NCI-H146 treated with DMSO at 0.1 percent for 48 hours (cell line): ENCODE data around the gene TLK2.
"Not testable (repeated sequence)": the region's sequence is repeated elsewhere in the genome, so short reads cannot be mapped to it uniquely, and the experiment has no call there.

Experiments
- DNase-seq: peaks from one replicate; lab custom pipeline; 2025; ENCODE audit not compliant: unreplicated experiment; lab: John Stamatoyannopoulos, UW

TLK2 gene

DNA sequence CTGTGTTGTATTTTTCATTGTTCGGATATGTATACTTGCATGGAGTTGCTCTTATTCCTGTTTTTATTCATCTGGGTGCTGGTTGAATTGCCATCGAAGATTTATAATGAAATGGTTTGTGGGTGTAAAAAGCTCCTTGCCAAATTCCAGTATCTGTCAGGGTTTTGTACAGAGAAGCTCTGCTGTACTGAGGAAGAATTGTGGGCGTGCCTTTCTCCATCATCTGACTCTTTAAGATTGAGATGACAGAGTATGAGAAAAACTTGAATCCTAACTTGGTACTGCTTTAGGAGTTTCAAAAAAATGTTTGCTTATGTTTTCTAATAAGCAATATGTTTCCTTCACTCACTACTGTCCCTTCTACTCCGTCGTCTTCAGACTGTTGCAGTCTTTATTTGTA lies 78.9 kb downstream of the TLK2 start:
- DNase-seq: not testable (repeated sequence)

- DNase-seq: not testable (repeated sequence)
Measured at GRCh38 chr17:62558941-62559340, 80.3 kb downstream of the TLK2 start.

DNA sequence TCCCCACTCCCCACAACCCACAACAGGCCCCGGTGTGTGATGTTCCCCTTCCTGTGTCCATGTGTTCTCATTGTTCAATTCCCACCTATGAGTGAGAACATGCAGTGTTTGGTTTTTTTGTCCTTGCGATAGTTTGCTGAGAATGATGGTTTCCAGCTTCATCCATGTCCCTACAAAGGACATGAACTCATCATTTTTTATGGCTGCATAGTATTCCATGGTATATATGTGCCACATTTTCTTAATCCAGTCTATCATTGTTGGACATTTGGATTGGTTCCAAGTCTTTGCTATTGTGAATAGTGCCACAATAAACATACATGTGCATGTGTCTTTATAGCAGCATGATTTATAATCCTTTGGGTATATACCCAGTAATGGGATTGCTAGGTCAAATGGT lies 82.3 kb downstream of the TLK2 start:
- not testable (repeated sequence) for DNase-seq

GRCh38 chr17:62562656-62563055 lies 84.0 kb downstream of the TLK2 start:
- no peak for DNase-seq

DNA sequence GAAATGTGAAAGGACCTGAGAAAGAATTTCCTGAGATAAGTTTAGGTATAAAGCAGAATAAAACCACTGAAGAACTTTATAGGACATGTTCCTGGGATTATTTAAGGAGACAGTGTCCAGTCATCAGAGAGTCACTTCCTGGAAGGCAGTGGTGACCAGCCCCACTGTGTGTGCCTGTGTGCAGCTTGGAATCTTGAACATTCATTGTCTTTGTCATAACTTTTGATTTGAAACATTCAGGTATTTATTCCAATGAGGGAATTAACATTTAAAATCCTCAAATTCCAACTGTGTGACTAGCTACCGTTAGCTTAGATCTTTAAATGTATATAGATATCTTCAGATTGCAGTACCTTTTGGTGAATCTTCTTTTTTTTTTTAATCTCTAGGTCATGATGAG lies 87.2 kb downstream of the TLK2 start:
- DNase-seq: no peak

DNA sequence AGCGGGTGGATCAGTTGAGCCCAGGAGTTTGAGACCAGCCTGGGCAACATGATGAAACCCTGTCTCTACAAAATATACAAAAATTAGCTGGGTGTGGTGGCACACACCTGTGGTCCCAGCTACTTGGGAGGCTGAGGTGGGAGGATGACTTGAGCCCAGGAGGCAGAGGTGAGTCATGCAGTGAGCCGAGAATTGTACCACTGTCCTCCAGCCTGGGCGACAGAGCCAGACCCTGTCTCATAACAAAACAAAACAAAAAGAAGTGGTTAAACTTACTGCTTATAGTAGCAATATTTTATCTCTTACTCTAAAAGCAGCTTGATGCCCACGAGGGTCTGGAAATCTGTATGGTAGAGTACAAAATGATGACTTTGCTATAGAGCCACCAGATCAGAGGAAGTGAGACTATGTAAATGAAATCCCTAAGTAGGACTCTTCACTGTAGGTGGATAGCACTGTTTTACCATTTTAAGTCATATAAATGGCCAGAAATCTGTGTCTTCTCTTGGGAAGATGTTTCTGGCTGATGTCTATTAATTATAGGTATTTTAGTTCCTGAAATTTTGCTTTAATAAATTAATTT lies 88.5 kb downstream of the TLK2 start:
- DNase-seq: no peak

- DNase-seq: no peak
Measured at GRCh38 chr17:62572488-62572887, 93.9 kb downstream of the TLK2 start.

GRCh38 chr17:62572888-62573401 lies 94.3 kb downstream of the TLK2 start:
- DNase-seq: no peak

DNA sequence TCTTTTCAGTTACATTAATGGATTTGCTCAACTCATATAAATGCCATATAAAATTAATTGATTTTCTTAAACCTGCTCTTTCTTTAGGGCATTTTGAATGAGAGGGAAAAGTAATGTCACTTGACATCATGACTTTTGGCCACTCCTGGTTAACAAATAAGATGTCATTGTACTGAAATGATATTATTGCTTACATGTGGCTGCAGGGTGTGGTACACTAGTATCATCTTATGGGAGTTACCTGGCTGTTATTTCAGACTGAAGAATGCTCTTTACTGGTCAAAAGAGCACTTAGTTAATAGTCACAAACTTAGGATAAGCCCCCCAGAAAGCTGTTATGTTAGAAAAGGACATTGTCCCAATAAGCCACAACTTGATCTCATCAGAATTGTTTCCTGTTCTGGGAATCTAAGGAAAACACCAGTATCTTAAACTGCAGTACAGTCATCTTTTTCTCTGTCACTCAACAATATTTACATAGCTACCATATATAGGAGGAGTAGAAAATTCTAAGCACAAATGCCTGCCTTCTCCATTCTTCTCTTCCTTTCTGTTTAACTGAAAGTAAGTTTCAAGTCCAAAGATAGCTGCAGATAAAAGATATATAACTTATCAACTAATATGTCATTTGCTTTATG lies 95.0 kb downstream of the TLK2 start:
- no peak for DNase-seq

DNA sequence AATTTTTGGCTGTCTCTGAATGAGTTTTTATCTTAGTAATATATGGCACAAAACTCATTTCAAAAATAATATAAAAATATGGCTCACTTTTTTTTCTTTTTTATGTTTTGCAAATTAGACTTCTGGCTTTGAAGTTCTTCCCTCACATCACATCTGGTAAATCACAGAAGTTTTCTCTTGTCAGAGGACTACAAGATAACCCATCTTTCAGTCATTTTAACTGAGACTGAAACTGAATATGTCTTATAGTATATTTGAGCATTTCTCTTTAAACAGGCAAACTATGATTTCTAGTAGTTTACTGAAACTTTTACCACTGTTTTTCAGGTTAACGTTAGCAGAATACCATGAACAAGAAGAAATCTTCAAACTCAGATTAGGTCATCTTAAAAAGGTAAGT lies 97.8 kb downstream of the TLK2 start:
- no peak for DNase-seq

DNA sequence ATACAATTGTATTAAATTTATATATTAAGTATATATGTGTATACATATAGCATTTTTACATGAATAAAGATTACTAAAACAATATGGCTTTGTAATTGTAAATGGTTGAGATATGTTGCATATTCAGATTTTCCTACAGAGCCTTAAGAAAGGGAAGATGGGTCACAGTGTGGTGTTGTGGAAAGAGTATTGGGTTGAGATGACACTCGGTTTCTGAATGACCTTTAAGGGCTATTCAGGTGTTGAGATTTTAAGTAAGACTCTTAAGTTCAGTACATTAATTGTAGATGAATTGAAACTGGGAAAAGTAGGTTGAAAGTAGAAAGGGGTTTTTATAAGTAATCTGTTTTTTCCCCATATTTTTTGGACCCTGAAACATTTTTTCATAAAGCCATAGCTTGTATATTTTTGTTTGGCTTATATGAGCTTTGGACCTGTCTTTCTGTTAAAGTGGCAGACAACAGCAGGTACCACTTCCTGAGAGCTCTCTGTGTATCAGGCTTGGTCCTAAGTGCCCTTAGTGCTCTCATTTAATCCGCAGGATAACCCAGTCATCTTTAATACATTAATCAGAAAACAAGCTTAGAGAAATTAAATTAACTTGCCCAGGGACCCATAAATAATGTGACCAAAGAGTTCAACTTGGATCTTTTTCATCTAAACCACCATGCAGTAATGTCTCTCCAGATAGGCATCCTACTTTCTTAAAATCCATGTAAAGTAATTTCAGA lies 100.3 kb downstream of the TLK2 start:
- DNase-seq: no peak

DNA sequence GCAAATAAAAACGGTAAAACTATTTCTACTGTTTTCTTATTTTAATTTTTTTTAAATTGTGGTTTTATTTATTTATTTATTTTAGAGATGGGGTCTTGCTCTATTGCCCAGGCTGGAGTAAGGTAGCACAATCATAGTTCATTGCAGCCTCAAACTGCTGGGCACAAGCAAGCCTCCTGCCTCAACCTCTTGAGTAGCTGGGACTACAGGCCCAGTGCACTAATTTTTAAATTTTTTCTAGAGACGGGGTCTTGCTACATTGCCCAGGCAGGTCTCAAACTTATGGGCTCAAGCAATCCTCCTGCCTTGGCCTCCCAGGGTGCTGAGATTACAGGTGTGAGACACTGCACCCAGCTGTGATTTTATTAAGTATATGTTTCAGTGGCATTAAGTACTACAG lies 102.3 kb downstream of the TLK2 start:
- no peak for DNase-seq

DNA sequence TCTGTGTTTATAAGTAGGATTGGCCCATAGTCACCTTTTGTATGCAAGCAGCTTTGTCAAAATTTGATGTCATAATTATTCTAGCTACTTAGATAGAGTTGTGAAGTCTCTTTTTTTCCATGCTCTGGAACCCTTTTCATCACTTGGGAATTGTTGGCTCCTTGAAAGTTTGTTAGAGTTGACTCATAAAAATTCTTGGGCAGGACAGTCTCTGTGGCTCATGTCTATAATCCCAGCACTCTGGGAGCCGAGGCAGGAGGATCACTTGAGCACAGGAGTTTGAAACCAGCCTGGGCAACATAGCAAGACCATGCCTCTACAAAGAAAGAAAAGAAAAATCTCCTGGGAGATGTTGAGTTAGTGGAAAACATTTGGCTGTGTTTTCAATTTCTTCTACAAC lies 103.1 kb downstream of the TLK2 start:
- no peak for DNase-seq

DNA sequence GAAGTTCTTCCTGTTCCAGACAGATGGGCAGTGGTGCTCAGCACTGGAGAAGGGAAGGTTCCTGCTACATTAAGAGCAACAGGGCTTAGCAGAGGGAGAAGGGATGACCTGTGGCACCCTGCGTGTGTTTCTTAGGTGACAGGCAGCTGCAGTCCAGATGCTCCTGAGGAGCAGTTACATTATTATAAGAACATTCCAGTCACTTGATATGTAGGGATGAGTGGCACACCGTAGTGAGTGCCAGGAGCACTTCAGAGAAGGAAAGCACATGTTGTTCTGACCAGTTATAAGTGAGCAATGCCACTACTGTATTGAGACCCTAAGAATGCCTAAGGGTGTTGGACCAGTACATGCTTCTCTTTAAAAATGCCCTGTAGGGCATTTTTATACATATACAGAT lies 108.9 kb downstream of the TLK2 start:
- no peak for DNase-seq

DNA sequence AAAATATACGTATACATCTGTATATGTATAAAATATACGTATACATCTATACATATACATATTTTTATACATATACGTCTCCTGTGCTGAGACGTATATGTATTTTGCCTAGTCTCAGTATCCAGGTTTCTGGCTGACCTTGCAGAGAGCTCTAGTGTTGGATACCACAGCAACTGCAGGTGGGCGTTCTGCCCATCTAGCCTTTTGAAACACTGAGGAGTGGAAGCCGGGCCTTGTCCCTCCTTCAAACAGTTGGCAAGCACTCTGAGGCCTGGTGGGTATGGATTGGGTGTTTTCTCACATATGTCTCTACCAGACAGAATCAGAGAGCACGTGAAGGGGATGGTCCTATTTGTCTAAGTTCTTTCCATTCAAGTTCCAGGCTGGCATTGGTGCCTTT lies 109.5 kb downstream of the TLK2 start:
- no peak for DNase-seq

- no peak for DNase-seq
Measured at GRCh38 chr17:62591333-62591732, 112.7 kb downstream of the TLK2 start.

GRCh38 chr17:62591822-62592221 lies 113.2 kb downstream of the TLK2 start:
- DNase-seq: not testable (repeated sequence)

GRCh38 chr17:62592341-62593099 lies 113.9 kb downstream of the TLK2 start:
- DNase-seq: no peak

- no peak for DNase-seq
Measured at GRCh38 chr17:62595484-62595883, 116.9 kb downstream of the TLK2 start.

DNA sequence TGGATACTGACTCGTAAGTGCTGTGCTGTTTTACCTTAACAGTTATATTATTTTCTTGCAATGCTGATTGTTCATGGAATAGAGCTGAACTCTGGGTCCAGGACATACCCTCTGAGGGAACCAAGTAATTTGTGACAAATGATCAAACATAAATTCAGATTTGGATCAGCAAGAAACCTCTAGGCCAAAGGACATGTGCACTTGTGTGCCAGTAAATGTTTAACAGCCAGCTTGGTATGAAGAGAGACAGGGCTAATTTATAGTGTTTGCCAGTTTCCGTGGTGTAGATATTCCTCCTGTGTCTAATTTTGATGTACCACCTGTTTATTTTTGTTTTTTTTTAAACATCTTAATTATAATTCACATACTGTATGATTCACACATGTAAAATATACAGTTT lies 118.0 kb downstream of the TLK2 start:
- DNase-seq: no peak

- DNase-seq: no peak
Measured at GRCh38 chr17:62597150-62597549, 118.5 kb downstream of the TLK2 start.

DNA sequence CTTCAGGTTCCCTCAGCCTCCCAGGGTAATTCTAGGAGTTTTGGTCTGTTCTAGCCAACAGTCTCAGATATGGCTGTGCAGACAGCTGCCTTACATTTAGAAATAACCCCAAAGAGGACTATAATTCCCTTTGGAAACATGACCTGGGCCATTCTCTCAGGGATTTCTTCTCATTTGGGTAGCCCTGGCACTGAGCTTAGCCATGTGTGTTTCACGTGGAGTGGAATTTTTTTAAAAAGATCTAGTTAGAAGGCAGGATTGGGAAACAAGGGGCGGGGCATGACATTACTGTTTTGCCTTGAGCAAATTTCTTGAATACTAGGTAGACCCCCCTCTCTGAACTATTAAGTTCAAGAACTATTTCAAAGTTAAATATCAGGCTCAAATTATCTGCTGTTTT lies 119.3 kb downstream of the TLK2 start:
- no peak for DNase-seq
